ENCODE measurements around the gene PITPNC1. TPM values are rescaled to one million over a fixed set of nuclear protein-coding genes. Genes with fewer than 3 reads are reported as not detected.

Gene PITPNC1
- total and polyA plus RNA-seq, 2 donors (not counting 1 experiment from before 2014, with no cell fraction given): 5.8 to 7.1 TPM

DNA sequence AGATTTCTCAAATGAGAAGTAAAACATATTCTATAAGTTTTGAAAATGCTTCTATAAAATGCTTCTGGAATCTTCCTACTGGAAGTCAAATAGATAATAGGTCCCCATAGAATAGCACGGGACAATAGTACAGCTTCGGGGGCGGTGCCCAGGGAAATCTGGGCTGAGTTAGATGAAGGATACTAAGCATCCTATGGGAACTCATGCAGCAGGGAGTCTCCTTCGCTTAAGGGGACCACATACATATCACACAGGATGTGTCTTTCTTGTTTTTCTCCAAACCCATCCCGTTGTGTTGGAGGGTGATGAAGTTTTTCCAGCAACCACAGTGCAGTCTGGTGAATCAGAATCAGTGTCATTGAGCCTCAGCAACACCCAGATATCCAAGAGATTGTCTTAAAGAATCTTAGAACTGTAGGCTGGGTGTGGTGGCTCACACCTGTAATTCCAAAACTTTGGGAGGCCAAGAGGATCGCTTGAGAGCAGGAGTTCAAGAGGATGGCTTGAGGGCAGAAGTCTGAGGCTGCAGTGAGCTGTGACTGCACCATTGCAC, 84.2 kb downstream of the PITPNC1 start:
- H3K4me3 ChIP-seq (replicated peaks in 1 of 4; ENCODE audit: control extremely low read depth in 1 of 4, insufficient read depth in 1 of 4, low read depth in 3 of 4, low read length in 4 of 4): no peak overlapping the region
- H3K27me3 ChIP-seq (ENCODE audit: control insufficient read depth, insufficient read depth, low read length): no peaks in the 10 kb centered on the region
- H3K79me2 ChIP-seq (ENCODE audit: control insufficient read depth, insufficient read depth, low read length): no peaks in the 10 kb centered on the region
- H3K36me3 ChIP-seq (ENCODE audit: control insufficient read depth, insufficient read depth, low read length): no peaks in the 10 kb centered on the region
- H4K20me1 ChIP-seq (ENCODE audit: control insufficient read depth, extremely low read depth, insufficient read depth, low read length): no peaks in the 10 kb centered on the region
- TF ChIP-seq, protein P1, sequence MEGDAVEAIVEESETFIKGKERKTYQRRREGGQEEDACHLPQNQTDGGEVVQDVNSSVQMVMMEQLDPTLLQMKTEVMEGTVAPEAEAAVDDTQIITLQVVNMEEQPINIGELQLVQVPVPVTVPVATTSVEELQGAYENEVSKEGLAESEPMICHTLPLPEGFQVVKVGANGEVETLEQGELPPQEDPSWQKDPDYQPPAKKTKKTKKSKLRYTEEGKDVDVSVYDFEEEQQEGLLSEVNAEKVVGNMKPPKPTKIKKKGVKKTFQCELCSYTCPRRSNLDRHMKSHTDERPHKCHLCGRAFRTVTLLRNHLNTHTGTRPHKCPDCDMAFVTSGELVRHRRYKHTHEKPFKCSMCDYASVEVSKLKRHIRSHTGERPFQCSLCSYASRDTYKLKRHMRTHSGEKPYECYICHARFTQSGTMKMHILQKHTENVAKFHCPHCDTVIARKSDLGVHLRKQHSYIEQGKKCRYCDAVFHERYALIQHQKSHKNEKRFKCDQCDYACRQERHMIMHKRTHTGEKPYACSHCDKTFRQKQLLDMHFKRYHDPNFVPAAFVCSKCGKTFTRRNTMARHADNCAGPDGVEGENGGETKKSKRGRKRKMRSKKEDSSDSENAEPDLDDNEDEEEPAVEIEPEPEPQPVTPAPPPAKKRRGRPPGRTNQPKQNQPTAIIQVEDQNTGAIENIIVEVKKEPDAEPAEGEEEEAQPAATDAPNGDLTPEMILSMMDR (conservative IDR thresholded peaks at IDR 0.05 in 1 of 2, IDR thresholded peaks at IDR 0.05 in 1 of 2; ENCODE audit: low read depth in 1 of 2, low read length in 2 of 2): no peak
- TF ChIP-seq EZH2 (IDR thresholded peaks at IDR 0.05; ENCODE audit: low read length, missing control alignments): no peak
- H3K9me3 ChIP-seq (ENCODE audit: control insufficient read depth, insufficient read depth, low read depth, low read length): no peaks in the 10 kb centered on the region
- no peak overlapping the region for H3K4me2 ChIP-seq (ENCODE audit: extremely low read depth, insufficient read depth, low read length)
- H3K9ac ChIP-seq (ENCODE audit: insufficient read depth, low read length): no peak overlapping the region
- DNase-seq (ENCODE audit: low read depth in 2 of 2): no peak
- H2AFZ ChIP-seq (ENCODE audit: low read length): no peak overlapping the region
- no peak overlapping the region for H3K27ac ChIP-seq (ENCODE audit: insufficient read depth, low read length)
- H3K4me1 ChIP-seq (ENCODE audit: control insufficient read depth, extremely low read depth, insufficient read depth, low read length): no peaks in the 10 kb centered on the region

DNA sequence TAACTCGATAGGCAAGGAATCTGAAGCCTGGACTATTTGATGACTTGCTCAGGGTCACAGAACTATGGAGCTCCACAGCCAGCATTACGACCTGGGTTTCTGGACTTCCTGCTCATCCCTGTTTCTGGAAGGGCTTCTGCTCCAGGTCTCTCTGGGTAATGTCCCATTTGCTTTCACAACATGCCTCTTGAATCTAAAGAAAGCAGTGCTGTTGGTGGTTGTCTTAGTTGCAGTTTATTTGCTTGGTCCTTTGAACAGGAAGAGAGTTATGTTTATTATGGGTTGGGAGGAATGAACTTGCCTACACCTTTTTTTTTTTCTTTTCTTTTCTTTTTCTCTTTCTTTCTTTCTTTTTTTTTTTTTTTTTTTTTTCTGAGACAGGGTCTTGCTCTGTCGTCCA, 84.8 kb downstream of the PITPNC1 start:
- Histone ChIP-seq H3K9me3 (ENCODE audit: control insufficient read depth, insufficient read depth, low read depth, low read length) (no peaks in the 10 kb centered on the region), H2AFZ (ENCODE audit: low read length) (no peak overlapping the region), H3K9ac (ENCODE audit: insufficient read depth, low read length) (no peak overlapping the region), H3K4me1 (ENCODE audit: control insufficient read depth, extremely low read depth, insufficient read depth, low read length) (no peaks in the 10 kb centered on the region), H3K4me3 (replicated peaks in 1 of 4; ENCODE audit: control extremely low read depth in 1 of 4, insufficient read depth in 1 of 4, low read depth in 3 of 4, low read length in 4 of 4) (no peak overlapping the region), H3K27ac (ENCODE audit: insufficient read depth, low read length) (no peak overlapping the region), H3K79me2 (ENCODE audit: control insufficient read depth, insufficient read depth, low read length) (no peaks in the 10 kb centered on the region), H3K27me3 (ENCODE audit: control insufficient read depth, insufficient read depth, low read length) (no peaks in the 10 kb centered on the region), H3K4me2 (ENCODE audit: extremely low read depth, insufficient read depth, low read length) (no peak overlapping the region), H3K36me3 (ENCODE audit: control insufficient read depth, insufficient read depth, low read length) (no peaks in the 10 kb centered on the region), H4K20me1 (ENCODE audit: control insufficient read depth, extremely low read depth, insufficient read depth, low read length) (no peaks in the 10 kb centered on the region)
- DNase-seq (ENCODE audit: low read depth in 2 of 2): no peak
- TF ChIP-seq EZH2 (IDR thresholded peaks at IDR 0.05; ENCODE audit: low read length, missing control alignments): no peak

DNA sequence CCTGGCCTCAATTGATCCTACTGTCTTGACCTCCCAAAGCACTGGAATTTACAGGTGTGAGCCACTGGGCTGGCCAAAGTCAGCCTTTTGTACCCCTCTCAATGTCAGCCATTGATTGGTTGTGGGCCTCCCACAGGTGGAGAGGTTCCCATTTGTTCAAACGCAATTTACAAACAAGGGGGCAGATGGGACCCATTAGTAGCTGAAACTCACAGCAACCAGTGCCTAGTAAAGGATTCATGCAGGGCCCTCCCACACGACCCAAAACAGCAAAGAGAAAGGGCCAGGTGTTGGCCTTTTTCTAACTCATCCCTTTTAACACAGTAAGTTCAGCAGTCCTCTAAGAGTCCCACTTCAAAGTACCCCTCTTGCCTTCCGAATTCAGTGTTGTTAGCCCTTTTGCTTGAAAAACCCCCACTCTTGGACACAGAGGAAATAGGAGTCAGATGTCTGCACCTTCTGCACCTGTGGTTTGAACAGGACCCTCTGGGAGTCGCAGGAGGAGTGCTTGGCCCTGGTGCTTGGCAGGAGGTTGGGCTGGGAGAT, 89.2 kb downstream of the PITPNC1 start:
- Histone ChIP-seq H3K9me3 (ENCODE audit: control insufficient read depth, insufficient read depth, low read depth, low read length) (no peaks in the 10 kb centered on the region), H3K27ac (ENCODE audit: insufficient read depth, low read length) (no peak overlapping the region), H3K27me3 (ENCODE audit: control insufficient read depth, insufficient read depth, low read length) (no peaks in the 10 kb centered on the region), H2AFZ (ENCODE audit: low read length) (no peak overlapping the region), H3K36me3 (ENCODE audit: control insufficient read depth, insufficient read depth, low read length) (no peaks in the 10 kb centered on the region), H3K9ac (ENCODE audit: insufficient read depth, low read length) (no peak overlapping the region), H4K20me1 (ENCODE audit: control insufficient read depth, extremely low read depth, insufficient read depth, low read length) (no peaks in the 10 kb centered on the region), H3K4me1 (ENCODE audit: control insufficient read depth, extremely low read depth, insufficient read depth, low read length) (no peaks in the 10 kb centered on the region), H3K79me2 (ENCODE audit: control insufficient read depth, insufficient read depth, low read length) (no peaks in the 10 kb centered on the region), H3K4me2 (ENCODE audit: extremely low read depth, insufficient read depth, low read length) (no peak overlapping the region), H3K4me3 (replicated peaks in 1 of 4; ENCODE audit: control extremely low read depth in 1 of 4, insufficient read depth in 1 of 4, low read depth in 3 of 4, low read length in 4 of 4) (no peak overlapping the region)
- no peak for TF ChIP-seq EZH2 (IDR thresholded peaks at IDR 0.05; ENCODE audit: low read length, missing control alignments)
- TF ChIP-seq, protein P1 (conservative IDR thresholded peaks at IDR 0.05 in 1 of 2, IDR thresholded peaks at IDR 0.05 in 1 of 2; ENCODE audit: low read depth in 1 of 2, low read length in 2 of 2): no peak
- no peak for DNase-seq (ENCODE audit: low read depth in 2 of 2)

Measured in fibroblast of lung (primary cell).